Measurements from ENCODE around the gene PTOV1. TPM values are rescaled to one million over a fixed set of nuclear protein-coding genes. Genes with fewer than 3 reads are reported as not detected.

PTOV1 gene
- total and polyA plus RNA-seq, 10 of the 15 experiments (the other 5 are each of a cell fraction or from before 2014, with no cell fraction given), result 3.2 to 83.5 (median 22.3) TPM

GRCh38 chr19:49894879-49895565 lies 44.1 kb downstream of the PTOV1 start (continued):
- TF ChIP-seq ZBTB4 (CRISPR knock-in tag; IDR thresholded peaks at IDR 0.05) (no peak), CBFB (IDR thresholded peaks at IDR 0.05; ENCODE audit: low read depth) (peak; percentile 67; the same call in 1 of the 2 replicates), USF1 (IDR thresholded peaks at IDR 0.05; ENCODE audit: borderline replicate concordance, extremely low read length, insufficient read depth, low read depth, low read length) (no peak), ZNF687 (IDR thresholded peaks at IDR 0.05) (peak; percentile 38; the same call in 1 of the 2 replicates), ZBTB33 (IDR thresholded peaks at IDR 0.05) (no peak), ZBTB40 (IDR thresholded peaks at IDR 0.05; ENCODE audit: borderline replicate concordance) (no peak), TCF12 (IDR thresholded peaks at IDR 0.05; ENCODE audit: low read depth, low read length) (0 out of 2 replicates have a peak, but pooled peaks have one; percentile 16), TCF7 (IDR thresholded peaks at IDR 0.05; ENCODE audit: borderline replicate concordance) (no peak), TBL1XR1 (IDR thresholded peaks at IDR 0.05; ENCODE audit: low read depth, low read length) (0 out of 2 replicates have a peak, but pooled peaks have one; percentile 35), ZNF274 (IDR thresholded peaks at IDR 0.05; ENCODE audit: insufficient read depth, insufficient read length) (no peak), ATF3 (IDR thresholded peaks at IDR 0.05; ENCODE audit: borderline replicate concordance, extremely low read depth, low read depth, low read length) (no peak), GATAD2B (conservative IDR thresholded peaks at IDR 0.05; ENCODE audit: low read depth) (0 out of 2 replicates have a peak, but pooled peaks have one; percentile 20), RFX5 (IDR thresholded peaks at IDR 0.05; ENCODE audit: low read depth, low read length) (no peak)

Data from GM12878 (cell line).